NCI-H2171 (cell line): Measurements from ENCODE around the gene ZNF605.
A peak's percentile ranks its signal among the peaks of the same experiment; 100 is the strongest.
"Not testable (repeated sequence)": the region's sequence is repeated elsewhere in the genome, so short reads cannot be mapped to it uniquely, and the experiment has no call there.

Experiments used
- DNase-seq: peaks from one replicate; lab custom pipeline; 2025; lab: John Stamatoyannopoulos, UW

ZNF605 gene

GRCh38 chr12:132948146-132949066 lies 7.7 kb downstream of the ZNF605 start:
- no peak for DNase-seq

GRCh38 chr12:132946246-132946820 lies 9.8 kb downstream of the ZNF605 start:
- no peak for DNase-seq

GRCh38 chr12:132945806-132946205 lies 10.3 kb downstream of the ZNF605 start:
- no peak for DNase-seq

- DNase-seq: no peak
Observed at GRCh38 chr12:132942611-132943010, 13.5 kb downstream of the ZNF605 start.

GRCh38 chr12:132941336-132941954 lies 14.7 kb downstream of the ZNF605 start:
- DNase-seq: no peak

GRCh38 chr12:132940071-132940719 lies 15.9 kb downstream of the ZNF605 start:
- DNase-seq: no peak

- DNase-seq: not testable (repeated sequence)
Observed at GRCh38 chr12:132938807-132939206, 17.3 kb downstream of the ZNF605 start.

GRCh38 chr12:132937476-132937875 lies 18.6 kb downstream of the ZNF605 start:
- no peak for DNase-seq

- DNase-seq: not testable (repeated sequence)
Observed at GRCh38 chr12:132936921-132937320, 19.2 kb downstream of the ZNF605 start.

GRCh38 chr12:132936163-132936562 lies 19.9 kb downstream of the ZNF605 start:
- DNase-seq: no peak

- no peak for DNase-seq
Observed at GRCh38 chr12:132926415-132926833, 29.7 kb downstream of the ZNF605 start.

GRCh38 chr12:132925597-132926414 lies 30.3 kb downstream of the ZNF605 start:
- no peak for DNase-seq

- DNase-seq: no peak
Observed at GRCh38 chr12:132924356-132924755, 31.8 kb downstream of the ZNF605 start.

- no peak for DNase-seq
Observed at GRCh38 chr12:132923356-132923909, 32.7 kb downstream of the ZNF605 start.

- no peak for DNase-seq
Observed at GRCh38 chr12:132922676-132923075, 33.4 kb downstream of the ZNF605 start.

GRCh38 chr12:132921685-132922084 lies 34.4 kb downstream of the ZNF605 start:
- no peak for DNase-seq

- no peak for DNase-seq
Observed at GRCh38 chr12:132918680-132919079, 37.4 kb downstream of the ZNF605 start.

- no peak for DNase-seq
Observed at GRCh38 chr12:132909030-132909368, 47.1 kb downstream of the ZNF605 start.

GRCh38 chr12:132908145-132909029 lies 47.7 kb downstream of the ZNF605 start:
- DNase-seq: peak; percentile 98

- not testable (repeated sequence) for DNase-seq
Observed at GRCh38 chr12:132907789-132908144, 48.3 kb downstream of the ZNF605 start.
